GM18909 (cell line): ENCODE measurements around the gene ADAT2.
"Not testable (repeated sequence)": the region's sequence is repeated elsewhere in the genome, so short reads cannot be mapped to it uniquely, and the experiment has no call there.

ENCODE experiments used
- ATAC-seq: cut with Tn5 transposase; IDR thresholded peaks from one replicate; pipeline ENCODE4 v1.9.1; 2021; ENCODE audit warnings: mild to moderate bottlenecking; ENCODE audit not compliant: unreplicated experiment, poor library complexity

The ADAT2 gene

DNA sequence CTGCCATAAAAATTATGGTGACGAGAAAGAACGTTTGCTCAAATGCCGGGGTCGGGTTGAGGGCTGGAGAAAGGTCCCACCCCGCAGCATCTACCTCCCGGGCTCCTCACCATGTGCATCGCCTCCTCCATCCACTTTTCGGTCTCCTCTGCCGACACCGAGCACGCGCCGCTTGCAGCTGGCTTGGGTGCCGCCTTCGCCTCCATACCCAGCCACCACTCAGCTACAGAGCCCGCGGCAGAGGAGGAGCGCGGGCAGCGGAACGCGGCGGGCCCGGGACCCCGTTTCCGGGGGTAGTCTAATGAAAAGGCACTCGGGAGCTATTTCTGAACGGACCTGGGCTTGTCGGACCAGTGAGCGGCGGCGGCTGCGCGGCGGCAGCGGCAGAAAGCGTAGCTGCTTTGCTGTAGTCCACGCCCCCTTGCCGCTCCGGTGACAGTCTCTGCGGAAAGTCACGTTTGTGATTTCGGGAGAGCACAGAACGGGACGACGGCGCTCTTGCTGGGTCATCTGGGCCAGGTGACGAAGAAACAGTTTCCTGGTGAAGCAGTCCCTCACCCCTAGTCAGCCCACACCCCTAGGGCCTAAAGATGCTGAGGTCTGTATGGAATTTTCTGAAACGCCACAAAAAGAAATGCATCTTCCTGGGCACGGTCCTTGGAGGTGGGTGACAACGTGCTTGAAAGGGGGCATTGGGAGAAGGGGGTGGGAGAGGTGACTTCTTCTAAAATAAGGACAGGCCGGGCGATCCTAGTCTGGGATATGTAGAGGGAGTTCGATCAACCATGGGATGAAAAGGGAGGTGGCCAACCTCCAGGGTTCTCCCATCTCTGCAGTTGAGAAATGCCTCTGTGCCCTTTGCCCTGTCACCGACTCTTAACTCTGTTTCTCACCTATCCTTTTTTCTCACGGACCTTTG is at the start of gene ADAT2, which contains the start of gene PEX3:
Gene ADAT2 (minus strand): TSS at position 243 of the 919 bp plus-strand sequence. CDS start 37 bp downstream, at position 206.
Gene PEX3 (plus strand): TSS at position 353 of the 919 bp plus-strand sequence. CDS start 238 bp downstream, at position 591.
- peak; percentile 98 for ATAC-seq

DNA sequence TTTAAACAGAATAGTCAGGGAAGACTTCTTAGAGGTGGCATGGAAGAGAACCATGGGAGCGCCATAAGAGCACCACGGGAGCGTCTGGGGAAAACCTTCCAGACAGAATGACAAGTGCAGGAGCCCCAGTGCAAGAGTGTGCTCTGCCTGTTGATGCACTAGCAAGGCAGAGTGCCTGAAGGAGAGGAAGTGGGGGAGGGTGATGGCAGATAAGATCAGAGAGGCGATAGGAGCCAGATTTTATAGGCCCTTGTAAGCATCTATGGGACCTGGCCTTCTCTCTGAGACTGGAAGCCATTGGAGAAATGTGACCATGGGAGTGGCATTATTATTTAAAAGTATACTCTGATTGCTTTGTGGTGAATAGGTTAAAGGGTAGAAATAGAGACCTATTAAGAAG is 47.9 kb upstream of the ADAT2 start:
- ATAC-seq: no peak

DNA sequence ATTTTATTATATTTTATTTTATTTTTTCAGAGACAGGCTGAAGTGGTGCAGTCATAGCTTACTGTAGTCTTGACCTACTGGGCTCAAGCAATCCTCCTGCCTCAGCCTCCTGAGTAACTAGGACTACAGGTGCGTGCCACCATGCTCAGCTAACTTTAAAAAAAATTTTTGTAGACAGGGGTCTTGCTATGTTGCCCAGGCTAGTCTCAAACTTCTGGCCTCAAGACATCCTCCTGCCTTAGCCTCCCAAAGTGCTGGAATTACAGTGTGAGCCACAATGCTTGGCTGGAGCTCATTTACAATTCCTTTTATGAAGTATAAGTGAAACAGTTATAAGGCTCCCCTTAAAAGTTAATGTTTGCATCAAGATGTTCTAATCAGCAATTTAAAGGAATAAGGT is 46.5 kb upstream of the ADAT2 start:
- no peak for ATAC-seq

GRCh38 chr6:143490775-143491174 is 40.3 kb upstream of the ADAT2 start:
- no peak for ATAC-seq

DNA sequence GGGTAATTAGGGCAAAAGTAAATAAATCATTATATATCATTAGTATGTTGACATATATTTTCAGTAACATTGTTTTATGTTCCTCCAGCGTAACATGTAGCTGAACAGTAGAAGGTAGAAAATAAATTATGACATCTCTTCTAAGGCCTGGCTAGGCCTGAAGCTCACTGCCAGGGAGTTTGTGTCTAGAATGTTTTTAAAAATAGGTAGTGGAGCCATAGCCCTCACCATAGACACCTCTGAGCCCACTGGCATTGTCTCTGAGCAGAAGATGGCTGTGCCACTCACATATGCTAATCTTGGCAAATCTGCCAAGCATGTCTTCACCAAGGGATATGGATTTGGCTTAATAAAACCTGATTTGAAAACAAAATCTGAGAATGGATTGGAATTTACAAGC is 39.7 kb upstream of the ADAT2 start:
- no peak for ATAC-seq

DNA sequence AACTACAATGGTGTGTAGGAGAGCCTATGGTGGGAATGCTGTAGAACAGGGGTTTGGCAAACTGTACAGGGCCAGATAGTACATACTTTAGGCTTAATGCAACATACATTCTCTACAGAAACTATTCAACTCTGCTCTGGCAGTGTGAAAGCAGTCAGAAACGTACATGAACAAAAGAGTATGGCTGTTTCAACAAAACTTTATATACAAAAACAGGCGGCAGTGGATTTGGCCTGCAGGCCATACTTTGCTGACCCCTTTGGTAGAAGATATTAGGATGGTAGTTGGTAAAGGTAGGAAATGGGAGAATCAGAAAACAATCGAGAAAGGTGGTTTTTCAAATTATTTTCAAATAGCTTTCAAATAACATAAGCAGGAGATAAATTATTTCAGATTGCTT is 36.3 kb upstream of the ADAT2 start:
- no peak for ATAC-seq

DNA sequence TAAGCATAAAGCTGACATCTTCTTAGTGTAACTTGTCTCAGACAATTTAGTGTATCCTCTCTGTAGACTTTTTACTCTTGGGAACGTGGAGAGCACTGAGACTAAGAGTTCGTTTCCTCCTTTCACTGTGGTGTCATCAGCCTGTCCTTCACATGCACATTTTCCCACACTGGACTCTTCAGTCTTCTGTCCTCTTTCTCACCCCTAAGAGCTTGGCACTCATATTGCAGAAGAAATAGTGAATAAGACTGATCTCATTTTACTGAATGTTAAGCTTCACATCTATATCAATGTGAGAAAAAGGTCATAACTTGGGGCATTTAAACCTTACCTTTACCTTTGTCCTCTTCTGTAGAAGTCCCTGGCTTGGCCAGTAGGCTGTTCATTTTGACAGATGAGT is 35.5 kb upstream of the ADAT2 start:
- no peak for ATAC-seq

DNA sequence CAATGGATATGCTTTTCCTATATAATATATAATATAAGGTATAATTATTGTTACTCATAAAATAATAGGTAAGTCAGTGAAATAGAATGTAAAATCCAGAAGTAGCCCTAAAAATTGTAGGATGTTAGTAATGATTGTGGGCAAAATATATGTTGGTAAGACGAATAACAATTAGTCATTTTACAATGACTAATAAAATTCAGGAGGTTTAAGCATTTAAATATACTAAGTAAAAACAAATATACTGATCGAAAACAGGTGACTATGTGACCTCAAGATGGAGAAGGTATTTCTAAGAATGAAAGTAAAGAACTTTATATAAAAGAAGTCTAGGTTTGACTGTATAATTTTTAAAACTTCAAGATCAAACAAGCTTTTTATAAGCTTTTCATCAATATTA is 32.1 kb upstream of the ADAT2 start:
- ATAC-seq: no peak

- peak; percentile 44 for ATAC-seq
These were observed 28.1 kb upstream of the ADAT2 start for GRCh38 chr6:143478479-143479062.

GRCh38 chr6:143476545-143476944 is 26.1 kb upstream of the ADAT2 start:
- no peak for ATAC-seq

DNA sequence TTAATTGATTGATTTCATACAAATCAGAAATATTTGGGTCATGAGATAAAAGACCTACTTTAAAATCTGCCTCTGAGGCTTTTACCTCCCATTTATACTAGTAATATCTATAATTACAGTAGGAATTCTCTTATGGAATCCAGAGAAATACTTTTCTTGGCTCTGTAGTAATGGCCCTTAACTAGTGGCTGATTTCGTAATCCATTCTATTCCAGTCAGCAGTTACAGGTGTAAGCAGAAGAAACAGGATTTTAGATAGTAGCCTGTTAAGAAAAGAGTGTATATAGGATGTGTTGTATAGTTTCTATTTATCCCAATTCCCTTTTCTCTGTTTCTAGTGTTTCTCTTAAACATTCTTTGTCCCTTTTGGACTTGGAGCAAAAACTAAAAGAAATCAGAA is 21.3 kb upstream of the ADAT2 start:
- ATAC-seq: no peak

DNA sequence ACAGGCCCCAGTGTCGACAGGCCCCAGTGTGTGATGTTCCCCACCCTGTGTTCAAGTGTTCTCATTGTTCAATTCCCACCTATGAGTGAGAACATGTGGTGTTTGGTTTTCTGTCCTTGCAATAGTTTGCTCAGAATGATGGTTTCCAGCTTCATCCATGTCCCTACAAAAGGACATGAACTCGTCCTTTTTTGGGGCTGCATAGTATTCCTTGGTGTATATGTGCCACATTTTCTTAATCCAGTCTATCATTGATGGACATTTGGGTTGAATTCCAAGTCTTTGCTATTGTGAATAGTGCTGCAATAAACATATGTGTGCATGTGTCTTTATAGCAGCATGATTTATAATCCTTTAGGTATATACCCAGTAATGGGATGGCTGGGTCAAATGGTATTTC is 18.3 kb upstream of the ADAT2 start:
- not testable (repeated sequence) for ATAC-seq

DNA sequence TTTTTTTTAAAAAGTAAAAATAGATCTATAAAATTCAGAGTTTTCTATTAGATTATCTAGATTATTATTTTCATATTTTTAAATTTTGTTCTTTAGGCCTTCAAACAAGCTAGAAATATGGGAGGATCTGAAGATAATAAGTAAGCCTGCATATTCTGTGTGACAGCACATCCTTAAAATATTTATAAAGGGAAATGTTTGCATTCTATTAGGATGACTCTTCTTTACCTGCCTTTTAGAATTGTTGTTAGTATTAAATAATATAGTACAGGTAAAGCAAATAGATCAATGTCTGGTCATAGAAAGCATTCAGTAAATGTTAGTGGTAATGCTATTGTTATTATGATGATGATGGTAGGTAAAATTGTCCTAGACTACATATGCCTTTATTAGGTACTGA is 17.5 kb upstream of the ADAT2 start:
- no peak for ATAC-seq

- no peak for ATAC-seq
These were observed 15.1 kb upstream of the ADAT2 start for GRCh38 chr6:143465546-143465945.

DNA sequence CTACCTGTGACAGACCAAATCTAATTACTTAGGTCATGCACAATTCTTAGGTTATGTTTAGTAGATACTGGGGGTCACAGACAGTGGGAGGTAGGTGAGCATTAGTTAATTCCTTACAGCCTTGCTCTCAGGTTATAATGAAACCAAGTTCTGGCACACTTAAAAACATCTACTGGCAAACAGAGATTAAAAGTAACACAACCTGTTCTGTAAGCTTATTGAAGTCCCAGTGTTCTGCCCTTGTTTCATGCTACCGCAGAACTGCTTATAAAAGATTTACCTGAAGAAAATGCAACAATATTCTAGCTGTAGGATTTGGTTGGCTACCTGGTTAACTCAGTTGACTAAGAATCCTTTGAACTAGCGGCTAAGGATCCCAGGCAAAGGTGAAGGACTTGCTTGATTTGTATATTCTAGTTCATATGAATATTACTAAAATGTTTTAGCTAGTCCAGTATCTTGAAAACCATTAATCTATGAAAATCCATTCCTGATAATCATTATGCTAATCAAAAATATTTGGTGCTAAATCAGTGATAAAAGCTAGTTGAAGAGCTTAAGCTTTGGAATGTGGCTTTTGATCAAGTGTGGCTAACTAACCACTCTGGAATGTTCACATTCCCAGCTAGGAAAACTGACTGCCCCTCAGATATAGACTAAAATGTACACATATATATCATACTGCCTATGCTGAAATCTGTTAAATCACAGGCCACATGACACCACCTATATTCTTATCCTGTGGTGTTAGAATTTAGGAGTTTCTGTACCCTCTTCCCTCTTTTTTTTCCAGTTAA is 7.3 kb upstream of the ADAT2 start:
- no peak for ATAC-seq

GRCh38 chr6:143451531-143451930 is 1.0 kb upstream of the ADAT2 start:
- no peak for ATAC-seq

DNA sequence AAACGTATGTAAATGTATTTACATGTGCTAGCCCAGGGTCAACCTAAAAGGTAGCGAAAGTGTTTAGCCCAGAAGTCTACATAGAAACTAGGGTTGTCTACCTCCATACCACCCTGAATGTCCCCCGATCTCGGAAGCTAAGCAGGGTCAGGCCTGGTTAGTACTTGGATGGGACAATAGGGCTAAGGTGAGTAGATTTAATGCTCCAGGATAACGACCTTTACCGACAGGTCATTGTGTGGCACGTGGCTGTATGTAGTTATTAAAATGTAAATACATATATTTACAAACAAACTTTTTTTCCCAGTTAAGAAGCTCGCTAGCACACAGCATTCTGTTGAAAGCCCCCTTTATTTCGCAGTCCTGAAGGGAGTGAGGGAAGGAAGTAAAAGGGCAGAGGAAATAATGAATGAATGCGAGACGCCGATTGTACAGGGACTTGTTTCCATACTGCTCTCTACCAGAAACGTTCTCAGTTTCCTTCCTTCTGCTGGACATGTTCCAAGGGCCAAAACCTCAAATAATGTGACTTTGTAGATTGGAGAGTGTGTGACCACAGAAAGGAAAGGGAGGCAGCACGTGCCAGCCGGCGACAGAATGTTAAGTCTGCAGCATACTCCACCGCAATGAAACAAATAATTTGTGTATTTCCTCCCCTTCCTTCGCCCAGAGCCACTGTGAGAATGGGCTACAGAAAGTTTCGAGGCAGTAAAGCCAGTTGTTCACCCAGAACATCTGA is 612 bp downstream of the ADAT2 start:
- ATAC-seq: peak; percentile 3

GRCh38 chr6:143449082-143449713 is 1.3 kb downstream of the ADAT2 start:
- no peak for ATAC-seq

- not testable (repeated sequence) for ATAC-seq
These were observed 2.6 kb downstream of the ADAT2 start for GRCh38 chr6:143447865-143448264.

- ATAC-seq: no peak
These were observed 7.4 kb downstream of the ADAT2 start for GRCh38 chr6:143443096-143443495.
